A673 (cell line): ENCODE measurements around the gene KCNIP1. TPM values are rescaled to one million over a fixed set of nuclear protein-coding genes. Genes with fewer than 3 reads are reported as not detected.

ENCODE experiments used
- BruUV-seq: library from RNA; stranded (reverse); fragments of 400-500 nt; replicated peaks from 2 replicates; lab custom pipeline; 2021; lab: Mats Ljungman, UMichigan
- CTCF ChIA-PET: fragments of 300-600 bp; sonication (Branson Sonifier 250); formaldehyde crosslinking; loops from one replicate; lab custom pipeline; 2022; ENCODE audit warnings: antibody characterized with exemption; lab: Charles Lee
- POLR2A ChIA-PET: fragments of 300-600 bp; sonication (Branson Sonifier 250); formaldehyde crosslinking; loops from one replicate; lab custom pipeline; 2022; ENCODE audit warnings: antibody characterized with exemption; ENCODE audit not compliant: low non-redundant PET; lab: Charles Lee
- DNase-seq: peaks from one replicate; pipeline ENCODE4 v3.0.0-alpha.2; 2015; ENCODE audit warnings: low spot score
- H3K27ac ChIP-seq: fragments of 200-600 bp; sonication (generic); 2 replicates; pipeline ENCODE4 v1.5.1; 2016; ENCODE audit warnings: mixed run types, low read depth, mild to moderate bottlenecking, mixed read lengths, antibody characterized with exemption, low read length; ENCODE audit not compliant: poor library complexity, severe bottlenecking
- H3K27me3 ChIP-seq: fragments of 200-600 bp; sonication (generic); replicated peaks from 2 replicates; pipeline ENCODE4 v1.6.1; 2017; ENCODE audit warnings: mixed run types, low read depth, mild to moderate bottlenecking, mixed read lengths, antibody characterized with exemption, low read length; ENCODE audit not compliant: insufficient read depth, poor library complexity
- H3K36me3 ChIP-seq: fragments of 200-600 bp; sonication (generic); 2 replicates; pipeline ENCODE4 v1.6.1; 2016; ENCODE audit warnings: mixed run types, mild to moderate bottlenecking, mixed read lengths, antibody characterized with exemption, low read length; ENCODE audit not compliant: insufficient read depth, poor library complexity, severe bottlenecking
- H3K4me1 ChIP-seq: fragments of 200-600 bp; sonication (generic); 2 replicates; pipeline ENCODE4 v1.6.1; 2017; ENCODE audit warnings: mixed run types, mild to moderate bottlenecking, mixed read lengths, antibody characterized with exemption, low read length; ENCODE audit not compliant: insufficient read depth, poor library complexity, severe bottlenecking
- H3K4me3 ChIP-seq: fragments of 200-600 bp; sonication (generic); 2 replicates; pipeline ENCODE4 v1.5.1; 2016; ENCODE audit warnings: low read depth, mixed run types, mild to moderate bottlenecking, mixed read lengths, low read length; ENCODE audit not compliant: poor library complexity, severe bottlenecking
- H3K9me3 ChIP-seq: fragments of 200-600 bp; sonication (generic); 2 replicates; pipeline ENCODE4 v1.6.1; 2016; ENCODE audit warnings: mixed run types, low read depth, mild to moderate bottlenecking, mixed read lengths, antibody characterized with exemption, low read length; ENCODE audit not compliant: poor library complexity, severe bottlenecking
- EZH2 ChIP-seq: fragments of 200-600 bp; sonication (generic); IDR thresholded peaks from 2 replicates; pipeline ENCODE4 v1.6.1; 2017; ENCODE audit warnings: borderline replicate concordance, low read depth, mild to moderate bottlenecking, mixed read lengths, antibody characterized with exemption, low read length; ENCODE audit not compliant: poor library complexity, severe bottlenecking
- intact Hi-C: fragments of 100-400 bp; cut with micrococcal nuclease; formaldehyde crosslinking; loops from one replicate; pipeline ENCODE4 v1.10.0; 2022; ENCODE audit not compliant: unreplicated experiment
- total RNA-seq: library from RNA; stranded (reverse); gene quantifications from 2 replicates; pipeline ENCODE4 v1.2.3, GENCODE V29; 2021
- TF ChIP-seq, protein P1 (sequence below): fragments of 300-800, 200-600 bp; sonication (generic); conservative IDR thresholded peaks from 2 replicates; pipeline ENCODE4 v1.5.1; 2017; ENCODE audit warnings: low read depth, mild to moderate bottlenecking, antibody characterized with exemption, low read length, moderate library complexity, mixed read lengths

KCNIP1 gene
- total RNA-seq, 1 experiment from 2014 or later: 3.7 TPM

- no peaks in the 10 kb centered on the region for H3K36me3 ChIP-seq
- no peaks in the 10 kb centered on the region for H3K27me3 ChIP-seq
- ChIA-PET POLR2A (no interaction called here), CTCF (no interaction called here)
- no peaks in the 10 kb centered on the region for H3K4me1 ChIP-seq
- H3K9me3 ChIP-seq: no peaks in the 10 kb centered on the region
- no peak for DNase-seq
- no peak overlapping the region for H3K4me3 ChIP-seq
- no TSS peak for BruUV-seq
- H3K27ac ChIP-seq: no peak overlapping the region
- no peak for TF ChIP-seq EZH2
- TF ChIP-seq, protein P1, sequence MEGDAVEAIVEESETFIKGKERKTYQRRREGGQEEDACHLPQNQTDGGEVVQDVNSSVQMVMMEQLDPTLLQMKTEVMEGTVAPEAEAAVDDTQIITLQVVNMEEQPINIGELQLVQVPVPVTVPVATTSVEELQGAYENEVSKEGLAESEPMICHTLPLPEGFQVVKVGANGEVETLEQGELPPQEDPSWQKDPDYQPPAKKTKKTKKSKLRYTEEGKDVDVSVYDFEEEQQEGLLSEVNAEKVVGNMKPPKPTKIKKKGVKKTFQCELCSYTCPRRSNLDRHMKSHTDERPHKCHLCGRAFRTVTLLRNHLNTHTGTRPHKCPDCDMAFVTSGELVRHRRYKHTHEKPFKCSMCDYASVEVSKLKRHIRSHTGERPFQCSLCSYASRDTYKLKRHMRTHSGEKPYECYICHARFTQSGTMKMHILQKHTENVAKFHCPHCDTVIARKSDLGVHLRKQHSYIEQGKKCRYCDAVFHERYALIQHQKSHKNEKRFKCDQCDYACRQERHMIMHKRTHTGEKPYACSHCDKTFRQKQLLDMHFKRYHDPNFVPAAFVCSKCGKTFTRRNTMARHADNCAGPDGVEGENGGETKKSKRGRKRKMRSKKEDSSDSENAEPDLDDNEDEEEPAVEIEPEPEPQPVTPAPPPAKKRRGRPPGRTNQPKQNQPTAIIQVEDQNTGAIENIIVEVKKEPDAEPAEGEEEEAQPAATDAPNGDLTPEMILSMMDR: no peak
- intact Hi-C loops: no loop called here
Measured at GRCh38 chr5:170481849-170482248, 22.0 kb upstream of the KCNIP1 start.

GRCh38 chr5:170482511-170482910 is 21.3 kb upstream of the KCNIP1 start:
- intact Hi-C loops: no loop called here
- Histone ChIP-seq H3K27me3 (no peaks in the 10 kb centered on the region), H3K4me1 (no peaks in the 10 kb centered on the region), H3K27ac (no peak overlapping the region), H3K36me3 (no peaks in the 10 kb centered on the region), H3K9me3 (no peaks in the 10 kb centered on the region), H3K4me3 (no peak overlapping the region)
- ChIA-PET CTCF (no interaction called here), POLR2A (no interaction called here)
- no peak for TF ChIP-seq EZH2
- TF ChIP-seq, protein P1: no peak
- BruUV-seq: no TSS peak
- DNase-seq: no peak

GRCh38 chr5:170483701-170484458 is 19.9 kb upstream of the KCNIP1 start:
- Histone ChIP-seq H3K4me3 (no peak overlapping the region), H3K27me3 (no peaks in the 10 kb centered on the region), H3K4me1 (no peaks in the 10 kb centered on the region), H3K36me3 (no peaks in the 10 kb centered on the region), H3K27ac (no peak overlapping the region), H3K9me3 (no peaks in the 10 kb centered on the region)
- ChIA-PET POLR2A (no interaction called here), CTCF (no interaction called here)
- no TSS peak for BruUV-seq
- intact Hi-C loops: no loop called here
- no peak for DNase-seq
- TF ChIP-seq EZH2: no peak
- TF ChIP-seq, protein P1: no peak
